Osteoblast (primary cell): Measurements from ENCODE around the gene TBC1D4. TPM values are rescaled to one million over a fixed set of nuclear protein-coding genes. Genes with fewer than 3 reads are reported as not detected.

ENCODE experiments used
- DNase-seq: peaks from one replicate; pipeline ENCODE4 v3.0.0; 2011; ENCODE audit warnings: low spot score, mixed read lengths; ENCODE audit not compliant: insufficient read length; ENCODE audit errors: missing footprints
- H2AFZ ChIP-seq: 2 replicates; pipeline ENCODE4 v1.6.0; 2011; ENCODE audit warnings: mild to moderate bottlenecking, low read length
- H3K27ac ChIP-seq: 2 replicates; pipeline ENCODE4 v1.5.1; 2011; ENCODE audit warnings: mild to moderate bottlenecking, low read depth, low read length, moderate library complexity
- H3K27me3 ChIP-seq: 2 replicates; pipeline ENCODE4 v1.6.0; 2012; ENCODE audit warnings: mild to moderate bottlenecking, control low read depth, inconsistent platforms, low read length, moderate library complexity; ENCODE audit not compliant: insufficient read depth
- H3K36me3 ChIP-seq: 2 replicates; pipeline ENCODE4 v1.5.1; 2011; ENCODE audit warnings: mild to moderate bottlenecking, low read length, control low read depth, moderate library complexity; ENCODE audit not compliant: insufficient read depth
- H3K4me1 ChIP-seq: 2 replicates; pipeline ENCODE4 v1.5.1; 2011; ENCODE audit warnings: mild to moderate bottlenecking, low read length, control low read depth, moderate library complexity; ENCODE audit not compliant: insufficient read depth
- H3K4me2 ChIP-seq: 2 replicates; pipeline ENCODE4 v1.6.0; 2011; ENCODE audit warnings: mild to moderate bottlenecking, low read length; ENCODE audit not compliant: insufficient read depth
- H3K4me3 ChIP-seq: fragments of 200-600 bp; sonication (generic); 3 replicates; pipeline ENCODE4 v1.5.1; 2012; ENCODE audit warnings: mild to moderate bottlenecking, low read length, inconsistent platforms; ENCODE audit not compliant: insufficient read depth
- H3K79me2 ChIP-seq: 2 replicates; pipeline ENCODE4 v1.6.0; 2012; ENCODE audit warnings: mild to moderate bottlenecking, low read length, control low read depth, inconsistent platforms; ENCODE audit not compliant: insufficient read depth
- H3K9me3 ChIP-seq: 2 replicates; pipeline ENCODE4 v1.5.1; 2011; ENCODE audit warnings: low read depth, low read length, control low read depth
- H4K20me1 ChIP-seq: 2 replicates; pipeline ENCODE4 v1.6.0; 2012; ENCODE audit warnings: mild to moderate bottlenecking, low read length, control low read depth; ENCODE audit not compliant: insufficient read depth
- CTCF ChIP-seq: IDR thresholded peaks from 2 replicates; pipeline ENCODE4 v1.5.1; 2011; ENCODE audit warnings: mild to moderate bottlenecking, low read depth, low read length, moderate library complexity; ENCODE audit errors: extremely low read depth
- total RNA-seq: library from RNA; depleted of rRNA; stranded (reverse); fragments of >200 nt; gene quantifications from 2 replicates; pipeline ENCODE4 v1.2.3, GENCODE V29; 2012

Gene TBC1D4
- 18.6 and 19.5 TPM in 2 replicates for total RNA-seq

- Histone ChIP-seq H3K4me3 (peak within 1 kb of the TSS; percentile 86), H2AFZ (peak within 1 kb of the TSS; percentile 89), H3K4me2 (peak within 1 kb of the TSS; percentile 97), H3K27me3 (no peaks in the 10 kb centered on the region), H3K4me1 (peaks cover 42% of the 10 kb centered on the region), H3K9me3 (no peaks in the 10 kb centered on the region), H3K27ac (peak within 1 kb of the TSS; percentile 76), H3K36me3 (no peaks in the 10 kb centered on the region), H3K79me2 (peaks cover 42% of the 10 kb centered on the region), H4K20me1 (peaks cover 22% of the 10 kb centered on the region)
- peak; percentile 86 for TF ChIP-seq CTCF
- peak; percentile 94 for DNase-seq
Measured at GRCh38 chr13:75482070-75482819, at the start of gene TBC1D4. Gene TBC1D4, minus strand, starts transcription at chr13:75482169. Its CDS starts 402 bp downstream, at chr13:75481767.

GRCh38 chr13:75530549-75530961 lies 48.6 kb upstream of the TBC1D4 start:
- H4K20me1 ChIP-seq = peaks cover 6% of the 10 kb centered on the region
- no peak for DNase-seq
- H3K9me3 ChIP-seq = no peaks in the 10 kb centered on the region
- no peak for TF ChIP-seq CTCF
- H3K36me3 ChIP-seq = peaks cover 35% of the 10 kb centered on the region
- H3K4me2 ChIP-seq = no peak overlapping the region
- H2AFZ ChIP-seq = no peak overlapping the region
- H3K27me3 ChIP-seq = no peaks in the 10 kb centered on the region
- H3K79me2 ChIP-seq = peaks cover 13% of the 10 kb centered on the region
- H3K4me1 ChIP-seq = peaks cover 2% of the 10 kb centered on the region
- no peak overlapping the region for H3K4me3 ChIP-seq
- no peak overlapping the region for H3K27ac ChIP-seq

- H3K4me3 ChIP-seq = no peak overlapping the region
- DNase-seq = no peak
- H3K9me3 ChIP-seq = no peaks in the 10 kb centered on the region
- TF ChIP-seq CTCF = no peak
- no peaks in the 10 kb centered on the region for H3K27me3 ChIP-seq
- H3K79me2 ChIP-seq = no peaks in the 10 kb centered on the region
- H3K4me2 ChIP-seq = no peak overlapping the region
- H3K36me3 ChIP-seq = peaks cover 10% of the 10 kb centered on the region
- no peaks in the 10 kb centered on the region for H3K4me1 ChIP-seq
- H3K27ac ChIP-seq = no peak overlapping the region
- H4K20me1 ChIP-seq = no peaks in the 10 kb centered on the region
- no peak overlapping the region for H2AFZ ChIP-seq
Measured at GRCh38 chr13:75521956-75522355, 40.0 kb upstream of the TBC1D4 start.

- no peaks in the 10 kb centered on the region for H3K27me3 ChIP-seq
- H3K4me3 ChIP-seq = no peak overlapping the region
- no peak overlapping the region for H3K27ac ChIP-seq
- no peak for DNase-seq
- no peaks in the 10 kb centered on the region for H3K36me3 ChIP-seq
- H3K4me2 ChIP-seq = no peak overlapping the region
- H3K9me3 ChIP-seq = no peaks in the 10 kb centered on the region
- no peak for TF ChIP-seq CTCF
- H3K79me2 ChIP-seq = no peaks in the 10 kb centered on the region
- no peaks in the 10 kb centered on the region for H4K20me1 ChIP-seq
- H3K4me1 ChIP-seq = no peaks in the 10 kb centered on the region
- H2AFZ ChIP-seq = no peak overlapping the region
Measured at GRCh38 chr13:75518439-75519088, 36.6 kb upstream of the TBC1D4 start.
